HG02571 (cell line): Measurements from ENCODE around the gene UPK1B.

Experiments
- ATAC-seq: cut with Tn5 transposase; IDR thresholded peaks from one replicate; pipeline ENCODE4 v1.9.1; 2021; ENCODE audit warnings: mild to moderate bottlenecking, moderate library complexity; ENCODE audit not compliant: unreplicated experiment

The UPK1B gene

GRCh38 chr3:119175872-119176756 is 2.7 kb downstream of the UPK1B start:
- ATAC-seq: no peak

- no peak for ATAC-seq
Observed at GRCh38 chr3:119176778-119177177, 3.4 kb downstream of the UPK1B start.

GRCh38 chr3:119177321-119177720 is 3.9 kb downstream of the UPK1B start:
- ATAC-seq: no peak

GRCh38 chr3:119181765-119182164 is 8.4 kb downstream of the UPK1B start:
- no peak for ATAC-seq

GRCh38 chr3:119184111-119184510 is 10.7 kb downstream of the UPK1B start:
- no peak for ATAC-seq

GRCh38 chr3:119184796-119185570 is 11.6 kb downstream of the UPK1B start:
- no peak for ATAC-seq

GRCh38 chr3:119187266-119187665 is 13.9 kb downstream of the UPK1B start:
- no peak for ATAC-seq

- no peak for ATAC-seq
Observed at GRCh38 chr3:119191800-119192199, 18.4 kb downstream of the UPK1B start.

- ATAC-seq: no peak
Observed at GRCh38 chr3:119194237-119195150, 21.1 kb downstream of the UPK1B start.

GRCh38 chr3:119195151-119195476 is 21.7 kb downstream of the UPK1B start:
- ATAC-seq: no peak

- no peak for ATAC-seq
Observed at GRCh38 chr3:119195911-119196310, 22.5 kb downstream of the UPK1B start.

- no peak for ATAC-seq
Observed at GRCh38 chr3:119205209-119205608, 31.8 kb downstream of the UPK1B start.

- ATAC-seq: no peak
Observed at GRCh38 chr3:119205685-119206084, 32.3 kb downstream of the UPK1B start.

- ATAC-seq: no peak
Observed at GRCh38 chr3:119206611-119207511, 33.5 kb downstream of the UPK1B start.

GRCh38 chr3:119207512-119207875 is 34.1 kb downstream of the UPK1B start:
- no peak for ATAC-seq

GRCh38 chr3:119211193-119211592 is 37.8 kb downstream of the UPK1B start:
- ATAC-seq: no peak

GRCh38 chr3:119211803-119212202 is 38.4 kb downstream of the UPK1B start:
- ATAC-seq: no peak

GRCh38 chr3:119219069-119219468 is 45.7 kb downstream of the UPK1B start:
- ATAC-seq: peak; percentile 86

- no peak for ATAC-seq
Observed at GRCh38 chr3:119220198-119220597, 46.8 kb downstream of the UPK1B start.

- ATAC-seq: no peak
Observed at GRCh38 chr3:119220970-119221667, 47.7 kb downstream of the UPK1B start.
